HepG2 (cell line): ENCODE measurements around the gene RPUSD4. TPM values are rescaled to one million over a fixed set of nuclear protein-coding genes. Genes with fewer than 3 reads are reported as not detected.
A peak's percentile ranks its signal among the peaks of the same experiment; 100 is the strongest.

ENCODE experiments used
- BCL6 ChIP-seq: IDR thresholded peaks from 2 replicates; pipeline ENCODE4 v1.6.1; 2016; ENCODE audit warnings: missing genetic modification reagents, missing compliant biosample characterization
- CREB3 ChIP-seq: sonication (generic); formaldehyde crosslinking; IDR thresholded peaks from 2 replicates; pipeline ENCODE4 v1.5.0; 2020; ENCODE audit warnings: missing genetic modification reagents
- GLMP ChIP-seq: sonication (generic); formaldehyde crosslinking; IDR thresholded peaks from 2 replicates; pipeline ENCODE4 v1.9.0; 2021; ENCODE audit warnings: missing genetic modification reagents, mild to moderate bottlenecking, borderline replicate concordance
- GTF2F1 ChIP-seq: fragments of 150-350 bp; IDR thresholded peaks from 2 replicates; pipeline ENCODE4 v1.6.1; 2014; ENCODE audit warnings: low read length
- HNRNPLL ChIP-seq: fragments of 200-400 bp; formaldehyde crosslinking; IDR thresholded peaks from 2 replicates; pipeline ENCODE4 v1.6.1; 2017; ENCODE audit warnings: mild to moderate bottlenecking, low read depth, low read length; ENCODE audit not compliant: poor library complexity, severe bottlenecking
- MEIS1 ChIP-seq: sonication (generic); formaldehyde crosslinking; IDR thresholded peaks from 2 replicates; pipeline ENCODE4 v1.9.0; 2021; ENCODE audit warnings: mild to moderate bottlenecking, missing genetic modification reagents, moderate library complexity, borderline replicate concordance
- PLSCR1 ChIP-seq: sonication (generic); formaldehyde crosslinking; IDR thresholded peaks from 2 replicates; pipeline ENCODE4 v1.5.0; 2020; ENCODE audit warnings: missing genetic modification reagents, mild to moderate bottlenecking, borderline replicate concordance
- RAD21 ChIP-seq: fragments of 450-650 bp; formaldehyde crosslinking; IDR thresholded peaks from 2 replicates; pipeline ENCODE4 v1.5.0; 2020; ENCODE audit warnings: mild to moderate bottlenecking
- RXRA ChIP-seq: sonication (generic); formaldehyde crosslinking; IDR thresholded peaks from 2 replicates; pipeline ENCODE4 v1.5.1; 2020; ENCODE audit warnings: missing genetic modification reagents
- SETDB1 ChIP-seq: sonication (generic); formaldehyde crosslinking; IDR thresholded peaks from 2 replicates; pipeline ENCODE4 v1.5.1; 2020; ENCODE audit warnings: missing genetic modification reagents, mild to moderate bottlenecking, borderline replicate concordance
- TCF12 ChIP-seq, 2 experiments: fragments of 450-650 bp in 1 of 2; sonication (generic) in 1 of 2; formaldehyde crosslinking in 1 of 2; IDR thresholded peaks; 2 replicates each; pipeline versions ENCODE4 v1.6.1 to v1.8.0; 2017 to 2022; ENCODE audit warnings: antibody characterized with exemption in 1 of 2, mild to moderate bottlenecking in 1 of 2, missing genetic modification reagents in 1 of 2, moderate library complexity in 1 of 2
- ZBTB1 ChIP-seq: sonication (generic); formaldehyde crosslinking; IDR thresholded peaks from 2 replicates; pipeline ENCODE4 v1.4.0; 2020; ENCODE audit warnings: missing genetic modification reagents, borderline replicate concordance
- ZFP91 ChIP-seq: sonication (generic); formaldehyde crosslinking; IDR thresholded peaks from 2 replicates; pipeline ENCODE4 v1.9.0; 2022; ENCODE audit warnings: missing genetic modification reagents, mild to moderate bottlenecking, borderline replicate concordance
- ZNF256 ChIP-seq: sonication (generic); formaldehyde crosslinking; conservative IDR thresholded peaks from 2 replicates; pipeline ENCODE4 v1.4.0; 2020; ENCODE audit warnings: missing genetic modification reagents
- ZNF503 ChIP-seq: sonication (generic); formaldehyde crosslinking; IDR thresholded peaks from 2 replicates; pipeline ENCODE4 v1.4.0; 2020; ENCODE audit warnings: missing genetic modification reagents
- ZNF543 ChIP-seq: sonication (generic); formaldehyde crosslinking; IDR thresholded peaks from 2 replicates; pipeline ENCODE4 v1.4.0; 2020; ENCODE audit warnings: mild to moderate bottlenecking, missing genetic modification reagents
- ZNF552 ChIP-seq: sonication (generic); formaldehyde crosslinking; IDR thresholded peaks from 2 replicates; pipeline ENCODE4 v1.9.0; 2022; ENCODE audit warnings: missing genetic modification reagents, mild to moderate bottlenecking, borderline replicate concordance
- ZNF616 ChIP-seq: sonication (generic); formaldehyde crosslinking; IDR thresholded peaks from 2 replicates; pipeline ENCODE4 v1.5.0; 2020; ENCODE audit warnings: low read depth, mild to moderate bottlenecking, missing genetic modification reagents
- ZNF710 ChIP-seq: sonication (generic); formaldehyde crosslinking; IDR thresholded peaks from 2 replicates; pipeline ENCODE4 v1.5.0; 2020; ENCODE audit warnings: mild to moderate bottlenecking, missing genetic modification reagents, borderline replicate concordance
- ZNF788 ChIP-seq: sonication (generic); formaldehyde crosslinking; IDR thresholded peaks from 2 replicates; pipeline ENCODE4 v1.5.0; 2020; ENCODE audit warnings: mild to moderate bottlenecking, missing genetic modification reagents, borderline replicate concordance
- polyA plus RNA-seq, 8 experiments: library from polyadenylated mRNA; depleted of rRNA in 3 of 8; stranded (reverse) in 7 of 8; unstranded in 1 of 8; fragments of >200 nt; fragmentation: Illumina TruSeq in 4 of 8; extraction: Trizol in 4 of 8; gene quantifications; 2 replicates each; pipeline versions ENCODE4 v1.2.1 to v1.2.3, GENCODE V29; 2011 to 2016; ENCODE audit warnings: low read depth in 4 of 8, missing spikeins in 1 of 8, mixed read lengths in 1 of 8; ENCODE audit not compliant: insufficient read depth in 1 of 8
- total RNA-seq, 5 experiments: library from RNA; depleted of rRNA; stranded (reverse); fragments of >200 nt; fragmentation: Illumina TruSeq; extraction: Trizol; gene quantifications; 2 replicates each; pipeline ENCODE4 v1.2.3, GENCODE V29; 2016; ENCODE audit warnings: low read depth in 1 of 5

Gene RPUSD4
- total and polyA plus RNA-seq, 2 of the 13 experiments (the other 11 are each of a cell fraction or from before 2014, with no cell fraction given) = 45.0 to 52.9 TPM

GRCh38 chr11:126160345-126161022 lies 51.0 kb downstream of the RPUSD4 start (continued):
- TF ChIP-seq TCF12 (IDR thresholded peaks at IDR 0.05) (no peak), TCF12 (CRISPR knock-in tag; IDR thresholded peaks at IDR 0.05) (no peak), ZNF616 (CRISPR knock-in tag) (no peak), ZNF543 (no peak), ZNF256 (CRISPR knock-in tag) (no peak), SETDB1 (CRISPR knock-in tag) (no peak), ZNF788 (0 out of 2 replicates have a peak, but pooled peaks have one; percentile 23), ZFP91 (CRISPR knock-in tag) (peak; percentile 15; the same call in 1 of the 2 replicates), ZBTB1 (CRISPR knock-in tag) (no peak), ZNF503 (CRISPR knock-in tag) (no peak), MEIS1 (CRISPR knock-in tag) (peak; percentile 59; the same call in 1 of the 2 replicates), GTF2F1 (no peak), ZNF552 (CRISPR knock-in tag) (no peak), ZNF710 (CRISPR knock-in tag) (no peak), RAD21 (no peak), RXRA (no peak), HNRNPLL (no peak), BCL6 (CRISPR knock-in tag) (peak; percentile 34; the same call in 1 of the 2 replicates), PLSCR1 (CRISPR knock-in tag) (no peak), CREB3 (CRISPR knock-in tag) (no peak), GLMP (CRISPR knock-in tag) (no peak)
